Measurements from ENCODE around the gene PDCD2L.

GRCh38 chr19:34454685-34455084 is 50.5 kb downstream of the PDCD2L start:
- TF ChIP-seq POLR2A (IDR thresholded peaks at IDR 0.05; ENCODE audit: low read depth) = no peak
- TF ChIP-seq, protein P1, sequence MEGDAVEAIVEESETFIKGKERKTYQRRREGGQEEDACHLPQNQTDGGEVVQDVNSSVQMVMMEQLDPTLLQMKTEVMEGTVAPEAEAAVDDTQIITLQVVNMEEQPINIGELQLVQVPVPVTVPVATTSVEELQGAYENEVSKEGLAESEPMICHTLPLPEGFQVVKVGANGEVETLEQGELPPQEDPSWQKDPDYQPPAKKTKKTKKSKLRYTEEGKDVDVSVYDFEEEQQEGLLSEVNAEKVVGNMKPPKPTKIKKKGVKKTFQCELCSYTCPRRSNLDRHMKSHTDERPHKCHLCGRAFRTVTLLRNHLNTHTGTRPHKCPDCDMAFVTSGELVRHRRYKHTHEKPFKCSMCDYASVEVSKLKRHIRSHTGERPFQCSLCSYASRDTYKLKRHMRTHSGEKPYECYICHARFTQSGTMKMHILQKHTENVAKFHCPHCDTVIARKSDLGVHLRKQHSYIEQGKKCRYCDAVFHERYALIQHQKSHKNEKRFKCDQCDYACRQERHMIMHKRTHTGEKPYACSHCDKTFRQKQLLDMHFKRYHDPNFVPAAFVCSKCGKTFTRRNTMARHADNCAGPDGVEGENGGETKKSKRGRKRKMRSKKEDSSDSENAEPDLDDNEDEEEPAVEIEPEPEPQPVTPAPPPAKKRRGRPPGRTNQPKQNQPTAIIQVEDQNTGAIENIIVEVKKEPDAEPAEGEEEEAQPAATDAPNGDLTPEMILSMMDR (IDR thresholded peaks at IDR 0.05) = no peak
- no peak for TF ChIP-seq POLR2AphosphoS5 (IDR thresholded peaks at IDR 0.05)

All from esophagus muscularis mucosa (tissue), 3 donors.